ENCODE results near the gene CEP95.
"Not testable (repeated sequence)": the region's sequence is repeated elsewhere in the genome, so short reads cannot be mapped to it uniquely, and the experiment has no call there.

The CEP95 gene

GRCh38 chr17:64574646-64575045 is 67.9 kb downstream of the CEP95 start:
- no peak for DNase-seq (ENCODE audit: low read depth in 2 of 2)

GRCh38 chr17:64575431-64575830 is 68.7 kb downstream of the CEP95 start:
- no peak for DNase-seq (ENCODE audit: low read depth in 2 of 2)

- DNase-seq (ENCODE audit: low read depth in 2 of 2): not testable (repeated sequence)
Observed at GRCh38 chr17:64577025-64577424, 70.2 kb downstream of the CEP95 start.

- DNase-seq (ENCODE audit: low read depth in 2 of 2): no peak
Observed at GRCh38 chr17:64579917-64580316, 73.1 kb downstream of the CEP95 start.

GRCh38 chr17:64580384-64581315 is 73.9 kb downstream of the CEP95 start:
- no peak for DNase-seq (ENCODE audit: low read depth in 2 of 2)

- DNase-seq (ENCODE audit: low read depth in 2 of 2): no peak
Observed at GRCh38 chr17:64583038-64583437, 76.3 kb downstream of the CEP95 start.

GRCh38 chr17:64585146-64585545 is 78.4 kb downstream of the CEP95 start:
- DNase-seq (ENCODE audit: low read depth in 2 of 2): no peak
